HG03442 (cell line): Measurements from ENCODE around the gene ATRX.
"Not testable (repeated sequence)": the region's sequence is repeated elsewhere in the genome, so short reads cannot be mapped to it uniquely, and the experiment has no call there.

Source experiments
- ATAC-seq: cut with Tn5 transposase; IDR thresholded peaks from one replicate; pipeline ENCODE4 v1.9.1; 2021; ENCODE audit warnings: mild to moderate bottlenecking, moderate library complexity; ENCODE audit not compliant: unreplicated experiment

The ATRX gene

DNA sequence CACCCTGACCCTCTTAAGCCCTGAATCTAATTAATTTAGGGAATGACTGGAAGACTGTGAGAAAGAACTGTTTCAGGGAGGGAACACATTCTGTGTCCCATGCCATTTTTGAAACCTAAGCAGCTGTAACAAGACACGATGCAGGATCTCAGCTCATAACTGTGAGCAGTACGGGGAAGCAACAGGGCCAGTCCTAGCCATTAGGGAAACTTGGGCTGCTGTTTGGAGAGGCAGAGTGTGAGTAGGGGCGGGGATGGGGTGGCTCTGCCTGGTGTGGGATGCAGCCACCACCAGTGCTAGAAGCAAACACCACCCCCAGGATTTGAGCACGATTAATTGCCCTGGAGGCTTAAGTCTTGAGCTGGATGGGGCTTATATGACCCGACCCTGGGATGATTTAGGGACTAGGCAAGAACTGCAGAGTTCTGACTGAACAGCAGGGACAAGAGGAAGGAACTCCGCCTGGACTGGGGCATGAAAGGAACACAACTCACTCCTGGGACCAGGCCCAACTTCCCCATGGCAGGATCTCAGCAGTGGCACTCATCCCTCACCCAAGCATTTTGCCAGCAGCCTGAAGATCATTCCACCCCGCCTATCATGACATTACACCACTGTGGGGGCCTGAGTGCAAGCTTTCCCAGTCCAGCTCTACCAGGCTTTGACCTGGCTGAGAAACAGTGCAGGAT lies 43.1 kb downstream of the ATRX start:
- no peak for ATAC-seq

DNA sequence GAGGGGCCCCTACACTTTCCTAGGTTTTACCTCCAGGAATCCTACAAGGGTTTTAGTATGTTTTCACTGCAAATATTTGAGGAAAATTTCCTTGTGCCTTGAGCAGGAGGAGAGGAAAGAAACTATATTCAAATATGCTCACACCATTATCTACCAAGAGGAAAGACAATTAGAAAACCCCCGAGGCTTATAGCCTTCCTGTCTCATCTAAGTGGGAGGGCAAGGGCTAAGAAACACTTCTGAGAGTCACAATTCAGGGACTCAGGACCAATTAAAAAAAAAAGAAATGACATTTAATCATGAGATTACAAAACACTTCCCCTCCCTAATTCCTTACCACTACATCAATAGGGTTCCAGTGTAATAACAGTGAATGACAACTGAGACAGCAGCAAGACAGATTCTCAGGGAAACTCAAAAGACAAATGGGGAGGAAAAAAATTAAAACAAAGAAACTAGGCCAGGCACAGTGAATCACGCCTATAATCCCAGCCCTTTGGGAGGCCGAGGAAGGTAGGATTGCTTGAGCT lies 45.6 kb downstream of the ATRX start:
- no peak for ATAC-seq

DNA sequence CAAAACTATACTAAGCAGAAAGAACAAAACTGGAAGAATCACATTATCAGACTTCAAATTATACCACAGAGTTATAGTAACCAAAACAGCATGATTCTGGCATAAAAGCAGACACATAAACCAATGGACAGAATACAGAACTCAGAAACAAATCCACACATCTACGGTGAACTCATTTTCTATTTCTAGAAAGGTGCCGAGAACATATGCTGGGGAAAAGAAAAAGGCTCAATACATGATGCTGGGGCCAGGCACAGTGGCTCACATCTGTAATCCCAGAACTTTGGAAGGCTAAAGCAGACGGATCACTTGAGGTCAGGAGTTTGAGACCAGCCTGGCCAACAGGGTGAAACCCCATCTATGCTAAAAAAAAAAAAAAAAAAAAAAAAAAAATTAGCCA lies 52.7 kb downstream of the ATRX start:
- no peak for ATAC-seq

DNA sequence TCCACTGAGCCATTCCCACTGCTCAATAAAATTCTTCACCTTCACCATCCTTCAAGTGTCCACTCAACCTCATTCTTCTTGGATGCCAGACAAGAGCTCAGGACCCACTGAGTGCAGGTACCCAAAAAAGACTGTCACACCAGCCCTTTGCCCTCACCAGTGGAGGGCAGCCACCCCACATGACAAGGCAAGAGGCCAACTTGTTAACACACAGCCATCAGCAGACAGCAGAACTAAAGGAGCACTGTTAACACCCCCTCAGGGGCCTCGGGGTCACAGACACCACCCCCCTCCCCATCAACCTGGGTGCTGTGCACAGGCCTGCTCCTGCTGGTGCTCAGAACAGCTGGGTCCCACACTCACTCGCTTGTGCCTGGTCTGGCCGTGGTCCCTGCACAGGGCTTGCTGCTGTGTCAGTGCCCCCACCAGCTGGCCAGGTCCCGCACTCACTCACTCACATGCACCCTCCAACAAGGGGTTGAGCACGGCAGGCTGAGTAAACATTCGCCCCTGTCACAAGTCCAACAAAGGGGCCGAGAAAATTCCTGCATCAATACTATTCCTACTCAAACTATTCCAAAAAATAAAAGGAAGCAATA lies 54.1 kb downstream of the ATRX start:
- ATAC-seq: no peak

DNA sequence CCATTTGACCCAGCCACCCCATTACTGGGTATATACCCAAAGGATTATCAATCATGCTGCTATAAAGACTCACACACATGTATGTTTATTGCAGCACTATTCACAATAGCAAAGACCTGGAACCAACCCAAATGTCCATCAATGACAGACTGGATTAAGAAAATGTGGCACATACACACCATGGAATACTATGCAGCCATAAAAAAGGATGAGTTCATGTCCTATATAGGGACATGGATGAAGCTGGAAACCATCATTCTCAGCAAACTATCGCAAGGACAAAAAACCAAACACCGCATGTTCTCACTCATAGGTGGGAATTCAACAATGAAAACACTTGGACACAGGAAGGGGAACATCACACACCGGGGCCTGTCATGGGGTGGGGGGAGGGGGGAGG lies 59.9 kb downstream of the ATRX start:
- not testable (repeated sequence) for ATAC-seq

DNA sequence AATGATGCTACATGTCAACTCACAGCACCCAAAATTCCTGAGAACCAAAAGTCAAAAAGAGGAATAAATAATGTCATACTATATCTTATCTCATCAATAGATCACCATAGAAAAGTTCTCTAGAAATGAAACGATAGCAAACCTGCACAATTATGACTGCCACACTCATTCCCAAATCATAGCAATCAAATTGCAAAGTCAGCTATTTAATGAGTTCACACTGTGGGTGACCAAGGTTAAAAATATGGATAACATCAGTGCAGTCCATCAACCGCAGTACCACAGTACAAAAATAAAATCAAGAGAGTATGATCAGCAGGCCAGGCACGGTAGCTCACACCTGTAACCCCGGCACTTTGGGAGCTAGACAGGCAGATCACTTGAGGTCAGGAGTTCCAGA lies 62.3 kb downstream of the ATRX start:
- ATAC-seq: no peak

DNA sequence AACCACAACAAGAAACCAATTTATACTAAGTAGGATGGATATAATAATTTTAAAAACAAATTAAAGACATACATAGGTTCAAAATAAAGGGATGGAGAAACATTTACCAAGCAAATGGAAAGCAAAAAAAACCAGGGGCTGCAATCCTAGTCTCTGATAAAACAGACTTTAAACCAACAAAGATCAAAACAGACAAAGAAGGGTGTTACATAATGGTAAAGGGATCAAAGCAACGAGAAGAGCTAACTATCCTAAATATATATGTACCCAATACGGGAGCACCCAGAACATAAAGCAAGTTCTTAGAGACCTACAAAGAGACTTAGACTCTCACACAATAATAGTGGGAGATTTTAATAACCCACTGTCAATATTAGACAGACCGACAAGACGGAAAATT lies 66.6 kb downstream of the ATRX start:
- no peak for ATAC-seq

DNA sequence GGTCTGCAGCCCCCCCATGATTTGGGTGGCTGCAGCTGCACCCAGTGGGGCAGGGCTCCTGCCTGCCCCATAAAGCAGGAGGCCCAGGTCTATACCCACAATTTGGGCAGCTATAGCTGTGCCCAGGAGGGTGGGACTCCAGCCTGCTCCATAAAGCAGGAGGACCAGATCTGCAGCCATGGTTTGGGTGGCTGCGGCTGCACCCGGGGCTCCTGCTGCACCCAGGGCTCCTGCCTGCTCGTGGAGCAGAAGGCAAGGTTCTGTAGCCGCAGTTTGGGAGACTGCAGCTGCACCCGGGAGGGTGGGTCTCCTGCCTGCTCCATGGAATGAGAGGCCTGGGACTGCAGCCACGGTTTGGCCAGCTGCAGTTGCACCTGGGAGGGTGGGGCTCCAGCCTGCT lies 81.1 kb downstream of the ATRX start:
- ATAC-seq: no peak

DNA sequence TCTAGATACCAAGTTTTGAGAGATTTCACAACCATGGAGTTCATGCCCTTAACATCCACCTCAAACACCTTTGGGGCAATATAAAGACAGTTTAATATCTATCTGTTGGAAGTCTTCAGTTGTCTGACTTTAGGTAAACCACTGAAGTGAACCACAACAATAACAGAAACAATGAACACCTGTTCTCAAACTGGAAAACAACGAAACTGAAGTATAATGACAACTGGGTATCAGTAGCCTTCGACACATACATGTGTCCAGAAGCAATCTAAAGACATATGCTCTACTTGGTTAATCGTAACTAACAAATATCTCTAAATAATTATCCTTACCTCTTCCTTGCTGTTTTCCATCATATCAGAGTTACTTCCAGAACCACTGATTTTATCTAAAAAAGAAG lies 87.8 kb downstream of the ATRX start:
- ATAC-seq: no peak

DNA sequence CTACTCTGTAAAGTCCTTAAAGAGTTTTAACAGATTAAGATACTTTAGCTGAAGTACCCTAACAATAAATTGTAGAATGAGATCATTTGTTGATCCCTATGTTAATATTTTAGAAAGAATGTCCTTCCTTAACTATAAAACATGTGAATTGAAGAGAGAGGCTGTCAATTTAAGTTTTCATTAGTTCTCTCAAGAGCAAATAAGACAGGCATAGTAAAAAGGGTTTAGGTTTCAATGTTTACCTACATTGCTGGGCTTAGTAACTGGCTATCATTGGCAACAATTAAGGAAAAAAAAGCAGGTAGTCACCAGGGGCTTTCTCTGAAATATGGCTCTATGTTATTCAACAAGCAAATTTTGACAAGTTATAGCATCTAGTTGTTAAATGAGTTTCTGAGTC lies 91.5 kb downstream of the ATRX start:
- ATAC-seq: no peak

DNA sequence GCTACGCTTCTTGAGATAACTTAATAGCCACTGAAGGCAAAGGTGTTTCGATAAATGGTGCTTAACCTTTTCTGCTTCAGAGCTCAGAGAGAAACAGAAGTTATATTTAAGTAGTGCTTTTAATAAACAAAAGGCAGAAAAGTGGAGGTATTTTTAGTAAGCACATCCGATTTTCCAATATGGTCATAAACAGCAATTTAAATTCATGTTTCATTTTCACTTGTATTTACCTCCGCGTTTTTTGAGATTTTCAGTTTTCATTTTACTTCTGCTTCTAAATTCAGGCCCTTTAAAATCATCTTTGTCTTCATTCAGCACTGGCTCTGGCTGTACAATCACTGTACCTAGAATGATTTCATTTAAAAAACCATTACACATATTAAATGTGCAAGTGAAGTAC lies 92.4 kb downstream of the ATRX start:
- ATAC-seq: peak; percentile 68

DNA sequence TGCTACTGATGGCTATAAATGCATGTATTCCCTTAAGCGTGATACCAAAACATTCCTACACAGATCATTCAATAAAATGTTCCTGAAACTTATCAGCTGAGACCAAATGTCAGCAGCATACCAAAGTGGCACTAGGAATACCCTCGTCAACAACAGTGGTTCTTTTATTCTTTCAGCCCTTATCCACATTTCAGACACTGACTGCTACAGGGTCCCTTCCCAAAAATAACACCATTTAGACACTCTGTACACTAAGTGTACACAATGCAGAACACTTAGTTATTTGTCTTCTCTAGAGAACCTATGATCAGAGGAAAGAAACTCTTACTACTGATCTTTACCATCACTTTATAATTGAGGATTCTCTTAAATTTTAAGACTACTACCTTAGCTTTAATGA lies 94.1 kb downstream of the ATRX start:
- no peak for ATAC-seq

DNA sequence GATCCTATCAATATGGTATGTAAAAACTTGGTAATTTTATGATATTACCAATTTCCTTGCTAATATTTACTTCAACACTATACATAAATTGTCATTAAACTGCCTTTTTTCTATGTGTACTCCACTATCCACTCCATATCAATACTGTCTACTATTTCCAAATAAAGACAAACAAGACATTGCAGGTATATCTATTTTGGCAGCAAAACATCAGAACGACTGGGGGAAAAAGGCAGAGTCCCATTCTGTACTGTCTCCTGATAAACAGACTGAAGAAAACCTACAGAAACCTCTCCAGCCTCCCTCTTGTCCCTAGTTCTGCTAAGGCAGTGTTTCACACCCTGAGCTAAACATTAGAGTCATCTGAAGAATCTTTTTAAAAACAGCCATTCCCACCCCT lies 96.6 kb downstream of the ATRX start:
- no peak for ATAC-seq

DNA sequence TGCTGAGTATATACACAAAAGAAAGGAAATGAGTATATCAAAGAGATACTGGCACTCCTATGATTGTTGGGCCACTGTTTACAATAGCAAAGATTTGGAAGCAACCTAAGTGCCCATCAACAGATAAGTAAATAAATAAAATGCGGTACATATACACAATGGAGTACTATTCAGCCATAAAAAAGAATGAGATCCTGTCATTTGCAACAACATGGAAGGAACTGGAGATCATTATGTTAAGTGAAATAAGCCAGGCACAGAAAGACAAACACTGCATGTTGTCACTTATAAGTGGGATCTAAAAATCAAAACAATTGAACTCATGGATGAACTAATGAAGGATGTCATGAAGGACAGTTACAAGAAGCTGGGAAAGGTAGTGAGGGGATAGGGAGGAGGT lies 100.3 kb downstream of the ATRX start:
- not testable (repeated sequence) for ATAC-seq

DNA sequence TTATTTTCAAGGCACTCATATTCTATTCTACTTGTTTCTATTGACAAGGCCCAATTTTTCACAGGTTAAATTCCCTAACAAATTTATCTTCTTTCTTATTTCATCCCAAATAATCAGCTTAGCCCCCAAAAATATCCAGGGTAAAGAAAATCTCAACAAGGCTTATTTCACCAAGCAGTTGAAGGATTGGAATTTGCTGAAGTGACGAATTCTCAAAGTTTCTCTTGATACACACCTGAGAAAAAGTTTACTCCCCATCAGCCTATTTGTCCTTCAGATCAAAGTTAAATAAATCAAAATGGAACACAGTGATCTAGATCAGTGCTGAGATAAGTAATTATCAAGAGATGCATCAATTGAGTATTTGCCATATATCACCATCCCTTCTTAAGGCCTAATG lies 106.9 kb downstream of the ATRX start:
- no peak for ATAC-seq

DNA sequence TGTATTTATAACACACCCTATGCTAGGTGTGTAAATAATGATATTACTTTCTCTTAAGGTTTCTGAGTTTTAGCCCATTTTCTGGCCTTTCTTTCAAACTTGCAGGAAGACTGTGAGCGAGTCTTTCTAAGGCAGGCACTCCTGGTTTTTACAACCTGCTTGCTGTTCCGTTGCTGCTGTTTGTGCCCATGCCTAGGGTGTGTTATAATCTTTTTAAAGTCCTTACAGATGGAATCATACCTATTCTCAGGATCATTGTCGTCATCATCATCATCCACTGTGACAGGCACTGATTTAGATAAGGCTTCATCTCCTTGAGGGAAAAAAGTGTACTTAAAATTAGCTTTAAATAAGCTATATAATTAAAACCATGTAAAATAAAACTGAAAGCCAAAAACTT lies 110.0 kb downstream of the ATRX start:
- no peak for ATAC-seq

DNA sequence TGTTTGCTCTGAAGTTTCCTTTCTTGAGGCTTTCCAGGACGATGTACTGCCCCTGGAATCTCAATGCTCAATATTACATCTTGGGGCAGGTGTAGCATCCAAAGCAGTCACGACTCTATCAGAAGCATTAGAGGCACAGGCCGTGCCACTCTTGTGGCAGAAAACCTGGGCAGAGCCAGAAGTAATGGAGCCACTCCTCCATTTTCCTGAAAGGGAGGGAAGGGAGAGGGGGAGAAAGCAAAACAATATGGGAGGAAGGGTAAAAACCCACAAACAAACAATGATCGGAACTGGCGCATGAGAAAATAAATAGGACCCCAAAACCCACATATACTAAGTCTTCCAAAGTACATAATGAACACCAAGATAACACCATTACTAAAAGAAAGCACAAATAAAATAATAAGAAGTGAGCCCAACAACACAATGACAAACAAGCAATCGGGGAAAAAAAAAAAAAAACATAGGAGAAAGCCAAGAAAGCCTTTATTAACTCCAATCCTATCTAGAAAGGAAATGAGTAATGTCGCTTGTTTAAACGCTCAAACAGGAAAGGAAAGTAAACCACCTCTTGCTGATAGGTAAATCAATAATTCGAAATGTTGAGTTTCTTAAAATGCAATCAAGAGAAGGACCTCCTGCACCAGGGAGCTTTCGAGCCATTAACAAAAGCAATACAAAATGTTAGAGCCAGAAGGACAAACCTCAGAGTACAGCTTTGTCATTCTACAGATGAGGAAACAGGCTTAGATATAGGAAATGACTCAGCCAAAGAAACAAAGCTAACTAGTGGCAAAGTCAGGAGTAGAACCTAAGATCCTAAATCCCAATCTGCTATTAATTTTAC lies 117.4 kb downstream of the ATRX start:
- no peak for ATAC-seq

DNA sequence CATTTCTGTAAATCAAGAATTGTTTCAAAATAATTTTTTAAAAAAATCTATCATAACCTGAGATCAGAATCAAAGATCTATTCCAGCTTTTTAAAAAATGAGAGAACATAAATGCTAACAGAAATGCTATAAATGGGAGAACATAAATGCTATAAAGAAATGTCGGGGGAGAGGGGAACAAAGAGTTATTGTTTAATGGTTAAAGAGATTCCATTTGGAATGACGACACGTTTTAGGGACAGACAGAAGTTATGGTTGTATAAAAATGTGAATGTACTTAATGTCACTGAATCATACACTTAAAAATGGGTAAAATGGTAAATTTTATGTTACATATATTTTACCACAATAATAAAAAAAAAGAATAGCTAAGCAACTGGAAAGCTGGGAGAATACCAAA lies 127.1 kb downstream of the ATRX start:
- no peak for ATAC-seq

DNA sequence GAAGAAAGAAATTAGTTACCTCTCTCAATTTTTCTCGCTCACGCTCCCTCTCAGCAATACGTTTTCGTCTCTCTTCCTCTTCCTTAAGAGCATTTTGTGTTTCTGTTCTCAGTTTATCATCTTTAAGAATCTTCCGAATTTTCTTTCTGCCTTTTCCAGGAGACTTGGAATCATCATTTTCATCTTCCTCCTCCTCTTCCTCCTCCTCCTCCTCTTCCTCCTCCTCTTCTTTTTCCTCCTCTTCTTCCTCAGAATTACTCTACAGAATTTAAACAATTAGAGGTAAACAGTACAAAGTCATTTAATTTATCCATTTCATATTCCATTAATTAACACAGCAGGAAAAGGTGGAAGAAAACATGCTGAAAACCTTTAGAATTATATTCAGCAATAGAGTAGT lies 133.9 kb downstream of the ATRX start:
- no peak for ATAC-seq

DNA sequence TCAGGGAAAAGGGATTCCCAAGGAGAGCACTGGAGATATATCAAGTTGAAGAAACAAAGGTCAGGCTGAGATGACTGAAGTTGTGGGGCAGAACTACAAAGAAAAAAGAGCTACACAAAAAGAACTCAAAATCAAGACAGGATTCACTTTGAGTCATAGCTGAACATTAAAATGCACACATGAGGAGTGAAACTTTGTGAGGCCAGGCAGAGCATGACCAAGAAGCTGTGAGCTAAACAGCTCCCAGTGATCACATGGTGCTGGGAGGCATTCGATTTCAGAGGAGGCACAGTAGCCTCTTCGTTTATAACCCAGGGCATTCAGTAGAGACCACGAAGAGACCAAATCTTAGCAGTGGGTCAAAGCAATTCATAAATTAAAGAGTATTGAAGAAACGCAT lies 145.3 kb downstream of the ATRX start:
- peak; percentile 57 for ATAC-seq

DNA sequence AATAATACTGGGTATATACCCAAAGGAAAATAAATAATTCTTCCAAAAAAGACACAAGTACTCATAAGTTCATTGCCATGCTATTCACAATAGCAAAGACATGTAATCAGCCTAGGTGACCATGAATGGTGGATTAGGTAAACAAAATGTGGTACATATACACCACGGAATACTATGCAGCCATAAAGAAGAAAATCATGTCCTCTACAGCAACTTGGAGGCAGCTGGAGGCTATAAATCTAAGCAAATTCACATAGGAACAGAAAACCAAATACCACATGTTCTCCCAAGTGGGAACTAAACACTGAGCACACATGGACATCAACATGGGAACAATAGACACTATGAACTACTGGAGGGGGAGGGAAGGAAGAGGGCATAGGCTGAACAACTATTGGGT lies 146.2 kb downstream of the ATRX start:
- ATAC-seq: no peak

DNA sequence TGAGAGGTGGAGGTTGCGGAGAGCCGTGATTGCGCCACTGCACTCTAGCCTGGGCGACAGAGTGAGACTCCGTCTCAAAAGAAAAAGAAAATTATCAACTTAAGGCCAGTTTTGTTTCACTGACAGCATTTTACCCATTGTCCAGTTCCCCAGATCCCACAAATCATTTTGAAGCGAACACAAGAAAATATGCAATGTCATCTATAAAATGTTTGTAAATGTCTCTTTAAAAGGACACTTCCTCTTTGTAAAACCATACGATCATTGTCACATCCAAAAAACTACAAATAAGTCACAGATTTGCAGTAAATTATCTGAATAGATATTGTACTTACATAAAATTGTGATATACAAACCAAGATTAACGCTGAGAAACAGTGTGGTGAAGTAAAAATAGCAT lies 147.6 kb downstream of the ATRX start:
- ATAC-seq: no peak
